ENCODE results near the gene TYW5. TPM values are rescaled to one million over a fixed set of nuclear protein-coding genes. Genes with fewer than 3 reads are reported as not detected.
A peak's percentile ranks its signal among the peaks of the same experiment; 100 is the strongest.

TYW5 gene
- total and polyA plus RNA-seq, 2 of the 13 experiments (the other 11 are each of a cell fraction or from before 2014, with no cell fraction given): 8.3 to 14.6 TPM

GRCh38 chr2:199955007-199955338 is 318 bp downstream of the TYW5 start (continued):
- TF ChIP-seq, protein P1, sequence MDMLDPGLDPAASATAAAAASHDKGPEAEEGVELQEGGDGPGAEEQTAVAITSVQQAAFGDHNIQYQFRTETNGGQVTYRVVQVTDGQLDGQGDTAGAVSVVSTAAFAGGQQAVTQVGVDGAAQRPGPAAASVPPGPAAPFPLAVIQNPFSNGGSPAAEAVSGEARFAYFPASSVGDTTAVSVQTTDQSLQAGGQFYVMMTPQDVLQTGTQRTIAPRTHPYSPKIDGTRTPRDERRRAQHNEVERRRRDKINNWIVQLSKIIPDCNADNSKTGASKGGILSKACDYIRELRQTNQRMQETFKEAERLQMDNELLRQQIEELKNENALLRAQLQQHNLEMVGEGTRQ (IDR thresholded peaks at IDR 0.05; ENCODE audit: low read depth, low read length): no peak
- TF ChIP-seq, protein P1 (CRISPR knock-in tag; IDR thresholded peaks at IDR 0.05; ENCODE audit: borderline replicate concordance): 0 out of 2 replicates have a peak, but pooled peaks have one; percentile 13
- TF ChIP-seq EZH2 (conservative IDR thresholded peaks at IDR 0.05; ENCODE audit: low read depth, low read length) (no peak), PHB2 (IDR thresholded peaks at IDR 0.05; ENCODE audit: partially characterized antibody) (no peak), ZNF770 (CRISPR knock-in tag; IDR thresholded peaks at IDR 0.05) (no peak), EHMT2 (IDR thresholded peaks at IDR 0.05; ENCODE audit: borderline replicate concordance, low read depth, low read length) (no peak), XRCC5 (optimal IDR thresholded peaks at IDR 0.05; ENCODE audit: low read length) (no peak), ZNF580 (CRISPR knock-in tag; IDR thresholded peaks at IDR 0.05; ENCODE audit: borderline replicate concordance, low read depth) (no peak), RFXANK (CRISPR knock-in tag; IDR thresholded peaks at IDR 0.05) (no peak), SSRP1 (CRISPR knock-in tag; IDR thresholded peaks at IDR 0.05) (no peak), CREB3 (CRISPR knock-in tag; IDR thresholded peaks at IDR 0.05) (no peak), LBX2 (CRISPR knock-in tag; IDR thresholded peaks at IDR 0.05; ENCODE audit: borderline replicate concordance) (no peak), ZBTB38 (CRISPR knock-in tag; IDR thresholded peaks at IDR 0.05) (no peak), ZC3H13 (CRISPR knock-in tag; IDR thresholded peaks at IDR 0.05) (no peak), ZNF83 (CRISPR knock-in tag; IDR thresholded peaks at IDR 0.05; ENCODE audit: borderline replicate concordance) (no peak), ZFP37 (CRISPR knock-in tag; IDR thresholded peaks at IDR 0.05; ENCODE audit: borderline replicate concordance) (no peak; the same call in 1 of the 2 replicates)
- TF ChIP-seq, protein P2, sequence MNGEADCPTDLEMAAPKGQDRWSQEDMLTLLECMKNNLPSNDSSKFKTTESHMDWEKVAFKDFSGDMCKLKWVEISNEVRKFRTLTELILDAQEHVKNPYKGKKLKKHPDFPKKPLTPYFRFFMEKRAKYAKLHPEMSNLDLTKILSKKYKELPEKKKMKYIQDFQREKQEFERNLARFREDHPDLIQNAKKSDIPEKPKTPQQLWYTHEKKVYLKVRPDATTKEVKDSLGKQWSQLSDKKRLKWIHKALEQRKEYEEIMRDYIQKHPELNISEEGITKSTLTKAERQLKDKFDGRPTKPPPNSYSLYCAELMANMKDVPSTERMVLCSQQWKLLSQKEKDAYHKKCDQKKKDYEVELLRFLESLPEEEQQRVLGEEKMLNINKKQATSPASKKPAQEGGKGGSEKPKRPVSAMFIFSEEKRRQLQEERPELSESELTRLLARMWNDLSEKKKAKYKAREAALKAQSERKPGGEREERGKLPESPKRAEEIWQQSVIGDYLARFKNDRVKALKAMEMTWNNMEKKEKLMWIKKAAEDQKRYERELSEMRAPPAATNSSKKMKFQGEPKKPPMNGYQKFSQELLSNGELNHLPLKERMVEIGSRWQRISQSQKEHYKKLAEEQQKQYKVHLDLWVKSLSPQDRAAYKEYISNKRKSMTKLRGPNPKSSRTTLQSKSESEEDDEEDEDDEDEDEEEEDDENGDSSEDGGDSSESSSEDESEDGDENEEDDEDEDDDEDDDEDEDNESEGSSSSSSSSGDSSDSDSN (CRISPR knock-in tag; IDR thresholded peaks at IDR 0.05): no peak
- TF ChIP-seq, protein P3, sequence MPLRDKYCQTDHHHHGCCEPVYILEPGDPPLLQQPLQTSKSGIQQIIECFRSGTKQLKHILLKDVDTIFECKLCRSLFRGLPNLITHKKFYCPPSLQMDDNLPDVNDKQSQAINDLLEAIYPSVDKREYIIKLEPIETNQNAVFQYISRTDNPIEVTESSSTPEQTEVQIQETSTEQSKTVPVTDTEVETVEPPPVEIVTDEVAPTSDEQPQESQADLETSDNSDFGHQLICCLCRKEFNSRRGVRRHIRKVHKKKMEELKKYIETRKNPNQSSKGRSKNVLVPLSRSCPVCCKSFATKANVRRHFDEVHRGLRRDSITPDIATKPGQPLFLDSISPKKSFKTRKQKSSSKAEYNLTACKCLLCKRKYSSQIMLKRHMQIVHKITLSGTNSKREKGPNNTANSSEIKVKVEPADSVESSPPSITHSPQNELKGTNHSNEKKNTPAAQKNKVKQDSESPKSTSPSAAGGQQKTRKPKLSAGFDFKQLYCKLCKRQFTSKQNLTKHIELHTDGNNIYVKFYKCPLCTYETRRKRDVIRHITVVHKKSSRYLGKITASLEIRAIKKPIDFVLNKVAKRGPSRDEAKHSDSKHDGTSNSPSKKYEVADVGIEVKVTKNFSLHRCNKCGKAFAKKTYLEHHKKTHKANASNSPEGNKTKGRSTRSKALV (CRISPR knock-in tag; IDR thresholded peaks at IDR 0.05): no peak
- TF ChIP-seq, protein P4, sequence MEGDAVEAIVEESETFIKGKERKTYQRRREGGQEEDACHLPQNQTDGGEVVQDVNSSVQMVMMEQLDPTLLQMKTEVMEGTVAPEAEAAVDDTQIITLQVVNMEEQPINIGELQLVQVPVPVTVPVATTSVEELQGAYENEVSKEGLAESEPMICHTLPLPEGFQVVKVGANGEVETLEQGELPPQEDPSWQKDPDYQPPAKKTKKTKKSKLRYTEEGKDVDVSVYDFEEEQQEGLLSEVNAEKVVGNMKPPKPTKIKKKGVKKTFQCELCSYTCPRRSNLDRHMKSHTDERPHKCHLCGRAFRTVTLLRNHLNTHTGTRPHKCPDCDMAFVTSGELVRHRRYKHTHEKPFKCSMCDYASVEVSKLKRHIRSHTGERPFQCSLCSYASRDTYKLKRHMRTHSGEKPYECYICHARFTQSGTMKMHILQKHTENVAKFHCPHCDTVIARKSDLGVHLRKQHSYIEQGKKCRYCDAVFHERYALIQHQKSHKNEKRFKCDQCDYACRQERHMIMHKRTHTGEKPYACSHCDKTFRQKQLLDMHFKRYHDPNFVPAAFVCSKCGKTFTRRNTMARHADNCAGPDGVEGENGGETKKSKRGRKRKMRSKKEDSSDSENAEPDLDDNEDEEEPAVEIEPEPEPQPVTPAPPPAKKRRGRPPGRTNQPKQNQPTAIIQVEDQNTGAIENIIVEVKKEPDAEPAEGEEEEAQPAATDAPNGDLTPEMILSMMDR (CRISPR knock-in tag; IDR thresholded peaks at IDR 0.05): no peak
